GM11168 (cell line): Measurements from ENCODE around the gene BCR.

Experiments
- in situ Hi-C: fragments of 300-500 bp; cut with MboI; formaldehyde crosslinking; loops from one replicate; pipeline ENCODE4 v1.12.0; 2022; ENCODE audit warnings: low sequenced_read_pairs; ENCODE audit not compliant: unreplicated experiment

The BCR gene

DNA sequence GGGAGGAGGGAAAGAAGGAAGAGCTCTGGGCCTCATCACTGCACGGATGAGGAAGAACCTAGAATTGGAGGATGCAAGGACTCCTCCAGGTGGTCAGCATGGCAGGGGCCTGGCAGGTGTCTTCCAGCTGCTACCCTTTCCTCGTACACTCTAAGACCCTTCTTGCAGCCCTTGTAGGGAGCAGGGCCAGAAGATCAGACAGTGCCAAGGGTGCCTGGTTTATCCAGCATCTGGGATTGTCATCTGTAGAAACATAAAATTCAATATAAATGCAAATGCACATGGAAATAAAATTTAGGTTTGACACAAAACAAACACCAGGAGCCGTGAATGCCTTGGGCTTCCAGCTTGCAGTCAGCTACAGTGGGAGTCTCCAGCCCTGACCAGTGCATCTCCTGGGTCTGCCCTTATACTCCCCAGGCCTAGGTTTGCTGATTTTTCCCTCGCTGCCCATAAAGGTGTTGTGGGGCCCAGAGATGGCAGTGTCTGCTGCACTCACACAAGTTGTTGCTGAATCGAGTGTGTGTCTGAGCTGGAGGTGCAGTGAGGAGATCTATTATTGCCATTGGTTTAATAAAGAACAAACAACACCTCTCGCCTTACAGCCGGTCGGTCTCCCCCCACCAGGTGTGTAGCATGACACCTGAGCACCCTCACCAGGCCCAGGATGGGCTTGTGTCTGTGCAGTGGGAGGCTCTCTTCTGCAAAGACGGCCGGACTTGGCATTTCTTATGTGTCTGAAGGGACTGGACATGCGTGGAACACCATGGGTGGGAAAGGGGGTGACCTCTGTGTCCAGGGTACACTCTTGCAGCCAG is 87.1 kb downstream of the BCR start:
- in situ Hi-C loops = no loop called here

DNA sequence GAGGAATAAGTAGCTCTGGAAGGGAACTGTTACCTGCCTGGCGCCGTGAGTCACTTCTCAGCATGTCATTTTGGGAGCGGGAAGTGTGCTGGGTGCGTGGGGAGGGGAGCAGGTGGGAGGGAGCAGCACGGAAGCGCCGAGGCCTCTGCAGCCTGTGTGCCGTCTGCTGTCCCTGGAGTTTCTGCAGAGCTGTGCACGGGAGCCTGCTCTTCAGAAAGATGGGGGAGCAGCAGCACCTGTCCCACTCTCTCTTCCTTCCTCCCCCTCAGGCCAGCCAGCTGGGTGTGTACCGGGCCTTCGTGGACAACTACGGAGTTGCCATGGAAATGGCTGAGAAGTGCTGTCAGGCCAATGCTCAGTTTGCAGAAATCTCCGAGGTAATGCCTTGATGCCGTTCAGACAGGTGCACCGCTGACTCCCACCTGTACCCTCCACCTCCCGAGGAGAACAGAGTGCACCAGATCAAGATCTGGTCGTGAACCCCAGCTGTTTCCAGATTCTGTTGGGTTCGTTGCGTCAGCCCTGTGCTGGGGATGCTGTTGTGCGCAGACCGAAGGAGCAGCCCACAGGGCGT is 87.9 kb downstream of the BCR start:
- in situ Hi-C loops = no loop called here

DNA sequence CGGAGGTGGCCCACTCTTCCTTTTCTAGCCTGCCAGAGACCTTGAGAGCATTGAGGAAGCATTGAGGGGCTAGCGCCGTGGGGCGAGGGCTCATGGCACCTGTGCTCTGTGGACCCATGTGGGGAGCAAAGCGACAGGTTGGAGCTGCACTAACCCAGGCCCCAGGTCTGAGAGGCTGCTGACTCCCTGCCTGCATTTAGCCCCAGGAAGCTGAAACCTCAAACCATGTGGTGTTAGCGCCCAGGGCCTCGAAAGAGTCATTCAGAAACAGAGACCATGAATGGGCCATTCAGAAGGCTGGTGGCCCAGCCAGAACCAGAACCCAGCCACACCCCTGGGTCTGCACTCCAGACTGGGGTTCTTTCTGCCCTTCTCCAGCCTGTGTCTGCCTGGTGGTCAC is 88.6 kb downstream of the BCR start:
- in situ Hi-C loops = no loop called here

DNA sequence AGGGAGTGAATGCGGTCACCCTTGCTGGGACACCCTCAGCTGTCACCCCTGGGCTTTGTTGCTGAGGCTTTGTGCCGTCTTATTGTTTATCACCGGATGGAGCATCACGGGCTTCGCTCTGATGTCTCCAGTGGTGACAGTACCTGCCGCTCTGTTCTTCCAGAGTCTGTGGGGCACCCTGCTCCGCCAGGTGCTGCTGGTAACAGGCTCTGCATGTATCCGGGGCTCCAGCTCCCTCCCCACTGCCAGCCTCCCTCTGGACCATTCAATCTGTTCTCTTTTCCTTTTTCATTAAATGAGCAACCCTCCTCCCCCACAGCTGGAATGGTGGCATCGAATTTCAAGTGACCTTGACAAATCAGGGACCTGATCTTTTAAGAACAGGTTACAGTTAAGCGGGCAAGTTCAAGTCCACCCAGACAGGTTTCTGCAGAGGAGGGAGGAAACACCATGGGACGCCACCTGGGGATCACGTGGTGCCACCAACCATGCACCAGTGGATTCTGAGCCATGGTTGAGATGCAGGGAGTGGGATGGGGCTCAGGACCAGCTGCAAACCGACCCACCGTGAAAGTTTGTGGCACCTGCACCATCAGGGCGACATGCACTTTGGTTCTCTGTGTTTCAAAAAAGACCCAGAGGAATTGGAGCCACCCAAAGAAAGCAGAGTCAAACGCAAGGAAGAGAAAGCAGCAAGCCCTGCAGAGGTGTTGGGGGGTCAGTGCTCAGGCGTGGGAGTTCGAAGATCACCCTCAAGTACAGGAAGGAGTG is 89.3 kb downstream of the BCR start:
- in situ Hi-C loops = no loop called here

DNA sequence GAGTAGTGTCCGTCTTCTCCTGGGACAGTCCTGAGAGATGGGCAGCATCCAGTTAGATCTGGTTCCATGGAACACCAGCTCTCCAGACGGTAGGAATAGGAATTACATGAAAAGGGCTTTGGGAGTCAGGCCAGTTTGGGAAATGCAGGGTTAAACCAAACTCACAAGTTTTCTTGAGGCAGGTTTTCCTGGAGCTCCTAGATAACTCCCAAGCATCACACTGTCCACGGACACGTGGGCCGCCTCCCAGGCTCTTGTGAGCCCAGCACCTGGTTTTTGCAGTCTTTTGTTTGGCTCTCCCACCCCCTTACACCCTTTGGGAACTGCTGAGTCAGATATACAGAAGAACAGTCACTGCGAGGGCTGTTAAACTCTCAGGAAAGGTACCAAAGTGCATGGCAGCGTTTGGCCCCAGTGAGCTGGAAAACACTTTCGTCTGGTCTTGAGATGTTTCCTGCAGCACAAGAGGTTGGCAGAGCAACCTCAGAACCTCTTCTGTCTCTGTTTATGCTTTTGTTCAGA is 90.0 kb downstream of the BCR start:
- in situ Hi-C loops = no loop called here

DNA sequence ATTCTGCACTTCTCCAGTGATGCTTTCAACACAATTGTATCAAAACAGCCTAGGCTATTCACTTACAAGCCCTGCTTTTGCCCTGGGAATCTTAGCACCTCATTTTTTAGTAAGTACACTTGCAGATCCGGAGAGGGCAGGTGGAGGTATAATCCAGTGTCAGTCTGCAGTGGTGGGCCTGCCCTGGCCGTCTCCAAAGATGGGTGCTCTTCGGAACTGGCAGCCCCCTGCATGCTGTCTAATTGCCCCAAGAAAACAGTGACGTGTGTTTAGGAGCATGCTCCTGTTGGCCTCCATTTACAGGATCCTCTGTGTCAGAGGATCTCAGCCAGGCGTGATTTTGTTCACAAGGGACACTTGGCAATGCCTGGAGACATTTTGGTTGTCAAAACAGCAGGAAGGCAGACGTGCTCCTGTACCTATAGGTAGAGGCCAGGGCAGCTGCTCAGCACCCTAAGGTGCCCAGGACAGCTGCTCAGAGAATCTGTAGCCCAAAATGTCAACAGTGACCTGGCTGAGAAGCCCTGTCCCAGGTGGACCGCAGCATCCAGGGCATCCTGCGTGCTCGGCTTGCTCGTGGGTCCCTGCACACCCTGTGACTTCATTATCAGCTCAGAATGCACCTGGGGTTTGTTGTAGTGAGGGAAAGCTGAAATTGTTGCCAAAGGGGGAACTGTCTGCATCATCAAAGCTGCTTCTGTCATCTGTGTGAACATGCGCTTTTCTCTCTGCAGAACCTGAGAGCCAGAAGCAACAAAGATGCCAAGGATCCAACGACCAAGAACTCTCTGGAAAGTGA is 90.7 kb downstream of the BCR start:
- in situ Hi-C loops = no loop called here

DNA sequence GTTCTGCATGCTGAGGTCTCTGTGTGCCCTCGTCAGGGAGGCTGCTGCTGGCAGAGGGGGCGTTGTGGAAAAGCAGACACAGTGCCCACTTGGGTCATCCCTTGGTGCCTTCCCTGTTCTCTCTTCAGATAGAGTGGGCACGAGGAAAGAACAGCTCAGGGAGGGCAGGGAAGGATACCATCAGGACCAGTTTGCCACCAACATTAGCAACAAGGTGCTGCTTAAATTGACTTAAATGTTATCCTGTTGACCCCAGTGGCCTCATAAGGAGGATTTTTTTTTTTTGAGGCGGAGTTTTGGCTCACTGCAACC is 91.2 kb downstream of the BCR start:
- in situ Hi-C loops = no loop called here

DNA sequence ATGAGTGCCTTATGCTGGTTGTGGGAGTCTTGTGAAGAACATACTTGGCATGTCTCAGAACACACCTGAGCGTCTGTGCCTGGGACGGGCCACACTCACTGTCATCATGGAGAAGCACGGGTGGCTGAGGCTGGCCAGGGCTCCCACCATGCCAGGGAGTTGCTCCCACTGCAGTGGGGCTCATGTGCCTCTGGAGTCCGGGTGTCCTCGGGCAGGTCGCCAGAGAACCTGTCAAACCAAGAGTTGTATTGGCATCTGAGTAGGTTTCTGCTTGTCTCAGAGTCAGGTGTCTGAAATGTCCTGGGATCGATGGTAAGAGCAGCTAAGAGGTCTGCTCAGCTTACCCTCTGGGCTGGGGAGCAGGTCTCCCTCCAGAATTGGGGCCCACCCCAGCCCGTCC is 92.1 kb downstream of the BCR start:
- in situ Hi-C loops = no loop called here

DNA sequence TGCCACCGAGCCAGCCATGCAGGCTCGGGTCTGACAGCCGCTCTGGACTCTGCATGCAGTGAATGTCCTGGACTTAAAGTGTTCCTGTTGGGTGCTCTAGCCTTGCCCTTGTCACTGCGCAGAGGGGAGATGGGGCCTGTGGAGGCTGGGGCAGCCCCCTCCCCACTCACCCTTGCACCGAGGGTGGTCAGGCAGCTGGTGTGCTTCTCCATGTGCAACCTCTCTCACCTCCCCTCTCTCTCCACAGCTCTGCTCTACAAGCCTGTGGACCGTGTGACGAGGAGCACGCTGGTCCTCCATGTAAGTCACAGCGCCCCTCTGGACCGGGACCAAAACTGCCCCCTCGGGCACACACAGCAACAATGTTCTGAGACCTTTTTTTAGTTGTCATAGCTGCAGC is 92.5 kb downstream of the BCR start:
- in situ Hi-C loops = no loop called here

DNA sequence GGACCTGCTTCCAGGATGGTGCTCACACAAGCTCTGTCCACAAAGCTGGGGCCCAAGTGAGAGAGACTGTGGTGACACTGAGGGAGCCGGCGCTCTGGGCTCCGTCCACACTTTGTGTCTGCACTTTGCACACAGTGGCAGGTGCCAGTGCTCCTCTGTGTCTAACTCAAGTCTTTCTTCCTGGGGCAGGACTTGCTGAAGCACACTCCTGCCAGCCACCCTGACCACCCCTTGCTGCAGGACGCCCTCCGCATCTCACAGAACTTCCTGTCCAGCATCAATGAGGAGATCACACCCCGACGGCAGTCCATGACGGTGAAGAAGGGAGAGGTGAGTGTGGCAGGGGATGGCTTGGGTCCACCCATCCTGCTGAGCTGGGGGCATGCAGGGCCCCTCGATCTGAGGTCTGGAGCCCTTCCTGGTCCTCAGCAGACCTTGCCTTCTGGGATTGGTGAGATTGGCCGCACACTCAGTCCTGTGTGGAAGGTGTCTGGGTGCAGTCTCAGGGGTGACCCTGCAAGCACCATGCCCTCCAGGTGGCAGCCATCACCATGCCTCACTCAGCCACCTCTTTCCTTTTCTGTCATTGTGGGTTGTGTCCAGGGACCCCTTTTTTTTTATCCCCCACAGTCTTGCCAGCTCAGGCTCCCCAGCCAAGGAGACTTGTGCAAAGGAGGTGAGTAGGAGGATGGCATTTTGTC is 93.3 kb downstream of the BCR start:
- in situ Hi-C loops = no loop called here

DNA sequence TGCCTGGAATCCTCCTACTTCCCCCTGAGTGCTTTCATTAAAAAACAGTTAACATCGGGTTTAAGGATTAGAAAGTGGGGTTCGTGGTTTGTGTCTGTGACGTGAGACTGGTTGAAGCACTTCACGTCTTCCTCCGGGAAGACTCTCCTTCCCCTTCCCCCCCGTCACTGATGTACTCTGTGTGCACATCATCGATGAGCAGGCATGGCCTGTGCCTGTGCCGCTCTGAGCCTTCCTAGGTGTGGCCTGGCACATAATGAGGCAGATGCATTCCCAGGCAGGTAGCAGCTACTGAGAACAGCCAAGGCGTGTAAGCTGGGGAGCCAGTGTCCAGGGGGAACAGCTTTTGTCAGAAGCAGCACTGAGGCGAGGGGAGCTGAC is 93.8 kb downstream of the BCR start:
- in situ Hi-C loops = no loop called here

DNA sequence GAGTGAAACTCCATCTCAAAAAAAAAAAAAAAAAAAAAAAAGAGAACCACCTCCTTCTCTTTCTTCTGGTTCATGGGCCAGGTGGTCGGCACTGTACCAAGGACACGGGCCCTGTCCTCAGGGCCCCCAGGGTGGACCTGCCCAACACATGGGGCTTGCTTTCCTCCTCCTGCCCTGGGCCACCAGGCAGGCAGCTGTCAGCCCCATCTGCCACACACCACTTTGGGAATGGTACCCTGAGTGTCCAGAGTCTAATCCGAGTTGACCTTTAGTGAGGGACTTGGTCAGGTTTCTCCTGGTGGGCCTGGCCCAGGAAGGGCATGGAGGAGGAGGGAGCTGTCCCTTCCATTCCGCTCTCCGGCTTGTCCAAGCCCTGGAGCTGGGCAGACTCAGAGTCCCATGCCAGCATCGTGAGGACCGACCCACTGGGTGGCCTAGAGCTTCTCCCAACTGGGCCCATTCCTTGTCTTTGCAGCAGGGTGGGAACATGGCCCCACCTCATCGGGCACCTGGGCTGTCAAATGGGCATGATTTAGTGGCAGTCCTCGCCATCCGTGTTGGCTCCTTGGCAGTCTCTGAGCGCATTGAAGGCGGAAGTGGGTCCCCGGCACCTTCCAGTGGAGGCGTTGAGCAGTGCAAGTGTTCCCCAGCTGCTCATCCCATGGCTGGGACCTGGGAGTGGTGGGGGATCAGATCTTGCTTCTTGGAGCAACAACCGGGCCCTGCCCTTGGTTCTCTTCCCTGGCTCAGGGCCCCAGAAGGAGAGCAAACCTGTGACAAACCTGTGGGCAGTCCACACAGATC is 94.8 kb downstream of the BCR start:
- in situ Hi-C loops = loop anchor here (25.0 kb wide), 1 partner anchor 288 kb away; no protein-coding TSS in a partner anchor

DNA sequence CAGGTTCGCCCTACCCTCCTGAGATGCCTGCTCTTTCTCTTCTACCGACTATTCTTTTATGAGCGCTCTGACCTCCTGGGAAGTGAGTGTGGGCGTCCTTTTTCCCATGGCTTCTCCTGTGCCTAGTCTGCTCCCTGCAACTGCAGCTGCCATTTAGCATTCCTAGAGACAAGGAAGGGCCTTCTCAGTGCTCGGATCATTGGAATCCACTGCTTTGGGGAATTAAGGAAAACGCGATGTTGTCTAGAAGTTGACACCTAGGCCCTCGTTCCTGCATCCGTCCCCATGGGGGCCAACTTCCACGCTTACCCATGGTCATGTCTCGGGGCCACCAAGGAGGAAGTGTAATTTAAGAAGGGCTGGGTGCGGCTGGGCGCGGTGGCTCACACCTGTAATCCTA is 95.4 kb downstream of the BCR start:
- in situ Hi-C loops = loop anchor here (25.0 kb wide), 1 partner anchor 288 kb away; no protein-coding TSS in a partner anchor

DNA sequence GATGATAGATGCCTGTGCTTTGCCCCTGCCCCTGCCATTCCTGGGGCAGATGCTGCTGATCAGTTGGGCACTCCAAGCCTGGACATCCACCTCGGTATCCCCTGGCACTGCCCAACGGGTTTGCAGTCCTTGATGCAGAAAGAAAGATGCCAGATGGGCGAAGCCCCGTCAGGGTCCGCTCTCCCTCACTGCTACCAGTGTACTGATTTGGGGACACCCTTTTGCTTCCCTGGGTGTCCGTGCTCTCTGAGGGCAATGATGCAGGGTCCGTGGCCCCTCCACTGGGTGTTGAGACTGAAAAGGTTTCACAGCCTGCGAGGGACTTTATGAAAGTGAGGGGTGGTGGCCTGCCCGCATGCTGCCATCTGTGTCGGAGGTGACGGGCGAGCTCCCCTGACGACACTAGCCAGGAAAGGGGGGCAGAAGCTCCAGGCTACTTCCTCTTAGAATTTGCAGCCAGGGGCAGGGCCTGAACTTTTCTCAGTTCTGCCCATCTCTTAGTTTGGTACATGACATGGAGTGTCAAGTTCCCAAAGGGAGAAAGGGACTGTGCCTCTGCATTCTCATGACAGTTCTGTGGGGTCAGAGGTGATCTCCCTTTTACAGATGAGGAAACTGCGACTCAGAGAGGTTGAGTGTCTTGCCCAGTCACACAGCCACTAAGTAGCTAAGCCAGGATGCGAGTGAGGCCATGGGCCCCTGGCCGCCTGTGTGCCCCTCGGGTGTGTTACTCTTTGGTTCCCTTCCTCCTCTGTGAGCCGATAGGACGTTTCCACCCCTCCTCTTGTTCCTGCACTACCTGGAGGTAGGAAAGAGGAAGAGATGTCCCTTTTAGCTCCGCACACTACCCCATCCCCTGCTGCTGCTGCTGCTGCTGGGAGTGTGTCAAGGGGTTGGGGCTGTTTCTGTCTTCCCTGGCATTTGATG is 96.6 kb downstream of the BCR start:
- in situ Hi-C loops = loop anchor here (25.0 kb wide), 1 partner anchor 290 kb away; no protein-coding TSS in a partner anchor

DNA sequence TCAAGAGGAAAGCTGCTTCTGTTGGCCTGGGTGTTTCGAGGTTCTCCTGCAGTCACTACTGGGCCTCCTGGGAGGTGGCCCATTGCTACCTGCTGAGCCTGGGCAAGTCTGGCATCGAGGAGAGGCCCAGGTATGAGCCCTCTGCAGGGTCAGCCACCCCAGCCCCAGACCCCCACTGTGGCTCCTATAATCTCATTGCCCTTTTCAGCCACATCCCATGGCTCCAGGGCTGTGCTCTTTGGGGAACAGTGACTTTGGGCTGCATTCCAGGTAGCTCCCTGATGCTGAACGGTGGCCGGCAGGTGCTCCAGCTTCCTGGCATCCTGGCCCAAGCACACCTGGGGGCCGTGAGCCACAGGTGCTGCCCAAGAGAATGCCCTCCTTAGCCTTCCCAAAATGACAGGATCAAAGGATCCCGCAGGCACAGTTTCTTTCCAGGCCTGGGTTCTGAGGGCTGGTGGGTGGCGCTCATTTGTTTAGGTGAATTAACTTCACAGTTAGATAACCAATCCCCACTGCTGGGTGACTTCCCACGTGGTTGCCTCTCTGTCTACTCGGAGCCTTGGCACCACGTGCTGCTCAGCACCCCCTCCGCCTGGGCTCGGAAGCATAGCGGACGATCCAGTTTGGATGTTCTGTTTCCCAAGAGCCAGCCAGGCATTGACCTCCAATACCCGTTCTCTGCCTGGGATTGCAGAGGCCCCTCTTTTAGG is 97.4 kb downstream of the BCR start:
- in situ Hi-C loops = loop anchor here (25.0 kb wide), 1 partner anchor 290 kb away; no protein-coding TSS in a partner anchor

DNA sequence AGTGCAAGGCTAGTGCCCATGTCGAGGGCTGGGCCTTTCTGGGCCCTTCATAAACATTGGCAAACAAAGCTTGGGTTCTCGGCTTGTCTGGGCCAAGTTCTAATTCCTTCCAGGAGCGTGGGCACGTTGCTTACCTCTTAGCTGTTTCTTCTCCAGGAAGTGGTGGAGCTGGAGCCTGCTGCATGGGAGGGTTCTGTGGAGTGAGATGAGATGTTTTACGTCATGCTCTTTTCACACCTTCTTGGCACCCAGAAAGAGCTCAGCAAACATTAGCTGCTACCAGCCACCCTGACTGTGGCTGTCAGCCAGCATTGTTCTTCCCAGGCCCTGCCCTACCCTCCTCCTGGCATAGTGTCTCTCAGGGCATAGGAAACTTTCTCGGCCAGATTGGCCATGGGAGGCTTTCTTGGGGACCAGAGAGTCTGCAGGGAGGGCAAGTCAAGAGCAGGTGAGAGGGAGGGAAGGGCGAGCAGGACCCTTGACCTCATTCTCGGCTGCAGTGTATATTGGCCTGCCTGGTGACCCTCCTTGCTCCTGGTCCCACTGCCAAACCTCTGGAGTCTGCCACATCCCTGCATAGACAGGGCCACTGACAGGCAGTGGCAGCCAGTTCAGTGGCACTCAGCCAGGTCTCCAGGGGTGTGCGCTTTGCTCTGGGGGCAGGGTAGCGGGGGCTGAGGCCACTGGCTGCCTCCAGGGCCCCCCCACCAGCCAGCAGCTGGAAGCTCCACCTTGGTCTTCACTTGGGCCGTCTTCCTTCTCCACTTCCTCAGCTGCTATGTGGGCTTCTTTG is 98.8 kb downstream of the BCR start:
- in situ Hi-C loops = loop anchor here (25.0 kb wide), 1 partner anchor 292 kb away; no protein-coding TSS in a partner anchor
